ENCODE data around the gene ADAMTS2. TPM values are rescaled to one million over a fixed set of nuclear protein-coding genes. Genes with fewer than 3 reads are reported as not detected.

Gene ADAMTS2
- total RNA-seq, 1 donor from 2014 or later, result 18.8 TPM

DNA sequence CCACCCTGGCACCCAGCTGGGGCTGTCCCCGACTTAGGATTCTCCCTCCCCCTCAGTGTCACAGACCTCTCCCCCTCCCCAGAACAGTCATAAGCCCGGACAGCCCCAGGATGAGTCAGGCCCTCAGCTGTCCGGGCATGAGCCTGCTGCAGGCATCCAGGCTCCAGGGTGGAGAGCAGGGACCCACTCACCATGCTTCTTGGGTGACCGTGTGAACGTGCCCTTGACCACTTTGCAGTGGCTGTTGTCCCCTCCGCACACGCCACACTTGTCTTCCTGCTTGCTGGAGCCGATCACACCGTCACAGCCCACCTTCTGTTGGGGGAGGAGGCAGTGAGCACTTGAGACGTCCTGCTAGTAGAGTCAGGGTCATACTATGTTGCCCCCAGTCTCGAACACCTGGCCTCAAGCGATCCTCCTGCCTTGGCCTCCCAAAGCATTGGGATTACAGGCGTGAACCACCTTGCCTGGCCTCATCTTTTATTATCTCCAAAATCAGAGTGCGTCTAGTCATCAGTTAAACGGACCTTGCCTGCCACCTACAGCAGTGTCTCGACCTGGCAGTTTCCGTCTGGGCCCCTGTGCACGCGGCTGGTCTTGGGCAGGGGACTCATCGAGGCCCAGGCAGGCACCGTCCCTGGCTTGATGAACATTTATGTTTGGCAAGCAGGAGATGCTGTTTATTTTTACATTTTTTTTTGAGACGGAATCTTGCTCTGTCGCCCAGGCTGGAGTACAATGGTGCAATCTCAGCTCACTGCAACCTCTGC lies 212.5 kb downstream of the ADAMTS2 start:
- no peak overlapping the region for H3K4me3 Mint-ChIP-seq (ENCODE audit: unreplicated experiment)
- no peak overlapping the region for H3K27ac Mint-ChIP-seq (ENCODE audit: unreplicated experiment)
- no peak overlapping the region for H2AFZ ChIP-seq (ENCODE audit: low read depth, low read length)

GRCh38 chr5:179131886-179132585 lies 213.2 kb downstream of the ADAMTS2 start:
- no peak overlapping the region for H3K4me2 ChIP-seq (ENCODE audit: low read length)
- FAIRE-seq, result no peak
- no peak for DNase-seq (ENCODE audit: low read depth)
- H3K4me1 Mint-ChIP-seq (ENCODE audit: low read depth, unreplicated experiment), result peaks cover 3% of the 10 kb centered on the region
- H3K27me3 Mint-ChIP-seq (ENCODE audit: low read depth, unreplicated experiment), result no peaks in the 10 kb centered on the region
- no peak overlapping the region for H3K4me3 ChIP-seq (ENCODE audit: insufficient read depth, low read depth, low read length)
- H3K4me1 ChIP-seq (ENCODE audit: insufficient read depth, low read length), result no peaks in the 10 kb centered on the region
- H3K4me3 Mint-ChIP-seq (ENCODE audit: unreplicated experiment), result no peak overlapping the region
- no peak overlapping the region for H2AFZ ChIP-seq (ENCODE audit: low read depth, low read length)
- H3K27me3 ChIP-seq (ENCODE audit: insufficient read depth, low read length), result no peaks in the 10 kb centered on the region
- no peaks in the 10 kb centered on the region for H3K79me2 ChIP-seq (ENCODE audit: insufficient read depth, low read length)
- peaks cover 18% of the 10 kb centered on the region for H3K36me3 Mint-ChIP-seq (ENCODE audit: low read depth, unreplicated experiment)
- peaks cover 4% of the 10 kb centered on the region for H3K9me3 Mint-ChIP-seq (ENCODE audit: unreplicated experiment)
- no peaks in the 10 kb centered on the region for H3K36me3 ChIP-seq (ENCODE audit: insufficient read depth, low read length)
- no peak overlapping the region for H3K27ac Mint-ChIP-seq (ENCODE audit: unreplicated experiment)
- peaks cover 5% of the 10 kb centered on the region for H3K9me3 ChIP-seq (ENCODE audit: insufficient read depth, low read depth, low read length)
- H4K20me1 ChIP-seq (ENCODE audit: insufficient read depth, low read length), result no peaks in the 10 kb centered on the region
- TF ChIP-seq, protein P1, sequence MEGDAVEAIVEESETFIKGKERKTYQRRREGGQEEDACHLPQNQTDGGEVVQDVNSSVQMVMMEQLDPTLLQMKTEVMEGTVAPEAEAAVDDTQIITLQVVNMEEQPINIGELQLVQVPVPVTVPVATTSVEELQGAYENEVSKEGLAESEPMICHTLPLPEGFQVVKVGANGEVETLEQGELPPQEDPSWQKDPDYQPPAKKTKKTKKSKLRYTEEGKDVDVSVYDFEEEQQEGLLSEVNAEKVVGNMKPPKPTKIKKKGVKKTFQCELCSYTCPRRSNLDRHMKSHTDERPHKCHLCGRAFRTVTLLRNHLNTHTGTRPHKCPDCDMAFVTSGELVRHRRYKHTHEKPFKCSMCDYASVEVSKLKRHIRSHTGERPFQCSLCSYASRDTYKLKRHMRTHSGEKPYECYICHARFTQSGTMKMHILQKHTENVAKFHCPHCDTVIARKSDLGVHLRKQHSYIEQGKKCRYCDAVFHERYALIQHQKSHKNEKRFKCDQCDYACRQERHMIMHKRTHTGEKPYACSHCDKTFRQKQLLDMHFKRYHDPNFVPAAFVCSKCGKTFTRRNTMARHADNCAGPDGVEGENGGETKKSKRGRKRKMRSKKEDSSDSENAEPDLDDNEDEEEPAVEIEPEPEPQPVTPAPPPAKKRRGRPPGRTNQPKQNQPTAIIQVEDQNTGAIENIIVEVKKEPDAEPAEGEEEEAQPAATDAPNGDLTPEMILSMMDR (IDR thresholded peaks at IDR 0.05; ENCODE audit: insufficient read depth, low read depth, low read length), result no peak
- no peak for TF ChIP-seq EZH2 (IDR thresholded peaks at IDR 0.05; ENCODE audit: insufficient read depth, low read length)
- H3K27ac ChIP-seq (ENCODE audit: low read depth, low read length), result no peak overlapping the region
- H3K9ac ChIP-seq (ENCODE audit: low read length), result no peak overlapping the region

More for the DNA sequence above, 212.5 kb downstream of the ADAMTS2 start:
- Histone ChIP-seq H3K9ac (ENCODE audit: low read length) (no peak overlapping the region), H3K27me3 (ENCODE audit: insufficient read depth, low read length) (no peaks in the 10 kb centered on the region), H4K20me1 (ENCODE audit: insufficient read depth, low read length) (no peaks in the 10 kb centered on the region), H3K36me3 (ENCODE audit: insufficient read depth, low read length) (no peaks in the 10 kb centered on the region), H3K27ac (ENCODE audit: low read depth, low read length) (no peak overlapping the region), H3K79me2 (ENCODE audit: insufficient read depth, low read length) (no peaks in the 10 kb centered on the region), H3K9me3 (ENCODE audit: insufficient read depth, low read depth, low read length) (peaks cover 5% of the 10 kb centered on the region), H3K4me1 (ENCODE audit: insufficient read depth, low read length) (no peaks in the 10 kb centered on the region), H3K4me3 (ENCODE audit: insufficient read depth, low read depth, low read length) (no peak overlapping the region), H3K4me2 (ENCODE audit: low read length) (no peak overlapping the region)
- Mint-ChIP-seq H3K9me3 (ENCODE audit: unreplicated experiment) (peaks cover 4% of the 10 kb centered on the region), H3K27me3 (ENCODE audit: low read depth, unreplicated experiment) (no peaks in the 10 kb centered on the region), H3K36me3 (ENCODE audit: low read depth, unreplicated experiment) (peaks cover 17% of the 10 kb centered on the region), H3K4me1 (ENCODE audit: low read depth, unreplicated experiment) (peaks cover 3% of the 10 kb centered on the region)
- FAIRE-seq (no peak), DNase-seq (ENCODE audit: low read depth) (no peak)
- TF ChIP-seq, protein P1 (IDR thresholded peaks at IDR 0.05; ENCODE audit: insufficient read depth, low read depth, low read length), result no peak
- TF ChIP-seq EZH2 (IDR thresholded peaks at IDR 0.05; ENCODE audit: insufficient read depth, low read length), result no peak

Data from astrocyte (in vitro differentiated cells and primary cell).